HEK293 (cell line): ENCODE measurements around the gene VEGFC.

Source experiments
- CTCF ChIA-PET: fragments of 350-600 bp; formaldehyde crosslinking; extraction: SDS; loops from one replicate; lab custom pipeline; 2021; ENCODE audit warnings: antibody characterized with exemption; lab: Yijun Ruan, JAX
- POLR2A ChIA-PET: fragments of 300-600 bp; formaldehyde crosslinking; extraction: SDS; loops from one replicate; lab custom pipeline; 2020; ENCODE audit warnings: antibody characterized with exemption, inconsistent platforms; lab: Yijun Ruan, JAX
- H3K27ac ChIP-seq: fragments of 200-500 bp; sonication (Bioruptor generic); 2 replicates; pipeline ENCODE4 v1.5.1; 2014; ENCODE audit warnings: low read depth, low read length, control low read depth, inconsistent platforms; ENCODE audit errors: extremely low read depth
- H3K36me3 ChIP-seq, 2 experiments: fragments of 200-500 bp in 1 of 2; sonication (Bioruptor generic) in 1 of 2; 1 replicate in 1 of 2; 2 replicates in 1 of 2; pipeline ENCODE4 v1.5.1; 2014 to 2017; ENCODE audit warnings: inconsistent platforms in 2 of 2, low read length in 2 of 2; ENCODE audit not compliant: control insufficient read depth in 2 of 2, insufficient read depth in 1 of 2
- H3K4me1 ChIP-seq: fragments of 200-500 bp; sonication (Bioruptor generic); 2 replicates; pipeline ENCODE4 v1.5.1; 2014; ENCODE audit warnings: mild to moderate bottlenecking, low read length, inconsistent platforms; ENCODE audit not compliant: control insufficient read depth, insufficient read depth
- H3K4me3 ChIP-seq: 2 replicates; pipeline ENCODE4 v1.5.1; 2011; ENCODE audit warnings: low read depth, mild to moderate bottlenecking, control low read depth, low read length, moderate library complexity
- H3K9me3 ChIP-seq: fragments of 200-500 bp; sonication (Bioruptor generic); 2 replicates; pipeline ENCODE4 v1.5.1; 2014; ENCODE audit warnings: low read depth, low read length, inconsistent platforms; ENCODE audit not compliant: control insufficient read depth, insufficient read depth
- GLIS1 ChIP-seq: fragments of 450-650 bp; formaldehyde crosslinking; IDR thresholded peaks from 2 replicates; pipeline ENCODE4 v1.5.1; 2016; ENCODE audit warnings: missing biosample characterization, missing genetic modification characterization
- KLF10 ChIP-seq: fragments of 450-650 bp; IDR thresholded peaks from 2 replicates; pipeline ENCODE4 v1.5.1; 2018; ENCODE audit warnings: missing biosample characterization, mild to moderate bottlenecking, missing genetic modification characterization
- OSR2 ChIP-seq: fragments of 450-650 bp; formaldehyde crosslinking; IDR thresholded peaks from 2 replicates; pipeline ENCODE4 v1.5.1; 2016; ENCODE audit warnings: missing biosample characterization, missing genetic modification characterization
- ZBTB21 ChIP-seq: fragments of 450-650 bp; formaldehyde crosslinking; IDR thresholded peaks from 2 replicates; pipeline ENCODE4 v1.5.1; 2017; ENCODE audit warnings: missing biosample characterization, missing genetic modification characterization
- ZNF140 ChIP-seq: fragments of 450-650 bp; formaldehyde crosslinking; IDR thresholded peaks from 2 replicates; pipeline ENCODE4 v1.5.1; 2016; ENCODE audit warnings: missing biosample characterization, missing genetic modification characterization
- ZNF16 ChIP-seq: fragments of 450-650 bp; formaldehyde crosslinking; IDR thresholded peaks from 2 replicates; pipeline ENCODE4 v1.5.1; 2016; ENCODE audit warnings: low read depth, missing biosample characterization, missing genetic modification characterization
- ZNF302 ChIP-seq: fragments of 450-650 bp; formaldehyde crosslinking; IDR thresholded peaks from 2 replicates; pipeline ENCODE4 v1.5.1; 2016; ENCODE audit warnings: missing biosample characterization, missing genetic modification characterization, low read depth
- ZNF529 ChIP-seq: fragments of 450-650 bp; formaldehyde crosslinking; IDR thresholded peaks from 2 replicates; pipeline ENCODE4 v1.5.1; 2017; ENCODE audit warnings: missing genetic modification characterization, missing biosample characterization; ENCODE audit not compliant: insufficient replicate concordance
- ZNF571 ChIP-seq: fragments of 450-650 bp; formaldehyde crosslinking; IDR thresholded peaks from 2 replicates; pipeline ENCODE4 v1.5.0; 2017; ENCODE audit warnings: missing biosample characterization, missing genetic modification characterization
- ZNF701 ChIP-seq: fragments of 450-650 bp; formaldehyde crosslinking; IDR thresholded peaks from 2 replicates; pipeline ENCODE4 v1.5.1; 2016; ENCODE audit warnings: missing biosample characterization, missing genetic modification characterization
- ZNF707 ChIP-seq: fragments of 450-650 bp; formaldehyde crosslinking; IDR thresholded peaks from 2 replicates; pipeline ENCODE4 v1.5.1; 2016; ENCODE audit warnings: missing biosample characterization, missing genetic modification characterization
- ZSCAN23 ChIP-seq: fragments of 450-650 bp; formaldehyde crosslinking; IDR thresholded peaks from 2 replicates; pipeline ENCODE4 v1.5.1; 2016; ENCODE audit warnings: missing biosample characterization, missing genetic modification characterization
- TF ChIP-seq, protein P1 (sequence below): fragments of 450-650 bp; formaldehyde crosslinking; IDR thresholded peaks from 2 replicates; pipeline ENCODE4 v1.5.1; 2016; ENCODE audit warnings: missing biosample characterization, missing genetic modification characterization, borderline replicate concordance
- TF ChIP-seq, protein P2 (sequence below): fragments of 450-650 bp; formaldehyde crosslinking; IDR thresholded peaks from 2 replicates; pipeline ENCODE4 v1.5.1; 2016; ENCODE audit warnings: missing biosample characterization, missing genetic modification characterization
- TF ChIP-seq, protein P3 (sequence below): fragments of 450-650 bp; formaldehyde crosslinking; IDR thresholded peaks from 2 replicates; pipeline ENCODE4 v1.5.1; 2016; ENCODE audit warnings: missing biosample characterization, missing genetic modification characterization
- TF ChIP-seq, protein P4 (sequence below): fragments of 450-650 bp; formaldehyde crosslinking; IDR thresholded peaks from 2 replicates; pipeline ENCODE4 v1.5.0; 2017; ENCODE audit warnings: missing biosample characterization, missing genetic modification characterization, borderline replicate concordance
- TF ChIP-seq, protein P5 (sequence below): fragments of 450-650 bp; formaldehyde crosslinking; conservative IDR thresholded peaks from 2 replicates; pipeline ENCODE4 v1.5.1; 2016; ENCODE audit warnings: low read depth, missing biosample characterization, missing genetic modification characterization

VEGFC gene

DNA sequence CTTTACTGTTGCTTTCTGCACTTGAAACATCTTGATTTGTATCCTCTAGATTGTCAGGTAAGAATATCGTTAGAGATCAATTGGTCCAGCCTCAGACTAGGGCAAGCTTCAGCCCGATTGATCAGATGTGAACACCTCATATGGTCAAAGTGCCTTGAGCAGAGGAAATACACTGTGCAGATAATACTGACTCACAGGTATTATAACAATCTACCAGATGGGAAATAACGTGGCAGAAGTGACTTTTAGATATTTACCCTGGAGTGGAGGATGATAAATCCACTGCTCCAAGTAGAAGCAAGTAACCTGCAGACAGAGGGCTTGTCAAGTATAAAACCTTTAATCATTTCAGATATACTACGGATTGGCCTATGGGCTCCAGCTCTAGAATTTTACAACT is 17.9 kb downstream of the VEGFC start:
- TF ChIP-seq ZNF16 (tag by site-specific recombination) (no peak), ZBTB21 (tag by site-specific recombination) (no peak), GLIS1 (tag by site-specific recombination) (no peak), ZNF140 (tag by site-specific recombination) (no peak), ZSCAN23 (no peak), ZNF302 (tag by site-specific recombination) (no peak), ZNF571 (tag by site-specific recombination) (no peak), ZNF707 (tag by site-specific recombination) (no peak)
- TF ChIP-seq, protein P1, sequence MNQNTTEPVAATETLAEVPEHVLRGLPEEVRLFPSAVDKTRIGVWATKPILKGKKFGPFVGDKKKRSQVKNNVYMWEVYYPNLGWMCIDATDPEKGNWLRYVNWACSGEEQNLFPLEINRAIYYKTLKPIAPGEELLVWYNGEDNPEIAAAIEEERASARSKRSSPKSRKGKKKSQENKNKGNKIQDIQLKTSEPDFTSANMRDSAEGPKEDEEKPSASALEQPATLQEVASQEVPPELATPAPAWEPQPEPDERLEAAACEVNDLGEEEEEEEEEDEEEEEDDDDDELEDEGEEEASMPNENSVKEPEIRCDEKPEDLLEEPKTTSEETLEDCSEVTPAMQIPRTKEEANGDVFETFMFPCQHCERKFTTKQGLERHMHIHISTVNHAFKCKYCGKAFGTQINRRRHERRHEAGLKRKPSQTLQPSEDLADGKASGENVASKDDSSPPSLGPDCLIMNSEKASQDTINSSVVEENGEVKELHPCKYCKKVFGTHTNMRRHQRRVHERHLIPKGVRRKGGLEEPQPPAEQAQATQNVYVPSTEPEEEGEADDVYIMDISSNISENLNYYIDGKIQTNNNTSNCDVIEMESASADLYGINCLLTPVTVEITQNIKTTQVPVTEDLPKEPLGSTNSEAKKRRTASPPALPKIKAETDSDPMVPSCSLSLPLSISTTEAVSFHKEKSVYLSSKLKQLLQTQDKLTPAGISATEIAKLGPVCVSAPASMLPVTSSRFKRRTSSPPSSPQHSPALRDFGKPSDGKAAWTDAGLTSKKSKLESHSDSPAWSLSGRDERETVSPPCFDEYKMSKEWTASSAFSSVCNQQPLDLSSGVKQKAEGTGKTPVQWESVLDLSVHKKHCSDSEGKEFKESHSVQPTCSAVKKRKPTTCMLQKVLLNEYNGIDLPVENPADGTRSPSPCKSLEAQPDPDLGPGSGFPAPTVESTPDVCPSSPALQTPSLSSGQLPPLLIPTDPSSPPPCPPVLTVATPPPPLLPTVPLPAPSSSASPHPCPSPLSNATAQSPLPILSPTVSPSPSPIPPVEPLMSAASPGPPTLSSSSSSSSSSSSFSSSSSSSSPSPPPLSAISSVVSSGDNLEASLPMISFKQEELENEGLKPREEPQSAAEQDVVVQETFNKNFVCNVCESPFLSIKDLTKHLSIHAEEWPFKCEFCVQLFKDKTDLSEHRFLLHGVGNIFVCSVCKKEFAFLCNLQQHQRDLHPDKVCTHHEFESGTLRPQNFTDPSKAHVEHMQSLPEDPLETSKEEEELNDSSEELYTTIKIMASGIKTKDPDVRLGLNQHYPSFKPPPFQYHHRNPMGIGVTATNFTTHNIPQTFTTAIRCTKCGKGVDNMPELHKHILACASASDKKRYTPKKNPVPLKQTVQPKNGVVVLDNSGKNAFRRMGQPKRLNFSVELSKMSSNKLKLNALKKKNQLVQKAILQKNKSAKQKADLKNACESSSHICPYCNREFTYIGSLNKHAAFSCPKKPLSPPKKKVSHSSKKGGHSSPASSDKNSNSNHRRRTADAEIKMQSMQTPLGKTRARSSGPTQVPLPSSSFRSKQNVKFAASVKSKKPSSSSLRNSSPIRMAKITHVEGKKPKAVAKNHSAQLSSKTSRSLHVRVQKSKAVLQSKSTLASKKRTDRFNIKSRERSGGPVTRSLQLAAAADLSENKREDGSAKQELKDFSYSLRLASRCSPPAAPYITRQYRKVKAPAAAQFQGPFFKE (tag by site-specific recombination), result no peak
- TF ChIP-seq, protein P2, sequence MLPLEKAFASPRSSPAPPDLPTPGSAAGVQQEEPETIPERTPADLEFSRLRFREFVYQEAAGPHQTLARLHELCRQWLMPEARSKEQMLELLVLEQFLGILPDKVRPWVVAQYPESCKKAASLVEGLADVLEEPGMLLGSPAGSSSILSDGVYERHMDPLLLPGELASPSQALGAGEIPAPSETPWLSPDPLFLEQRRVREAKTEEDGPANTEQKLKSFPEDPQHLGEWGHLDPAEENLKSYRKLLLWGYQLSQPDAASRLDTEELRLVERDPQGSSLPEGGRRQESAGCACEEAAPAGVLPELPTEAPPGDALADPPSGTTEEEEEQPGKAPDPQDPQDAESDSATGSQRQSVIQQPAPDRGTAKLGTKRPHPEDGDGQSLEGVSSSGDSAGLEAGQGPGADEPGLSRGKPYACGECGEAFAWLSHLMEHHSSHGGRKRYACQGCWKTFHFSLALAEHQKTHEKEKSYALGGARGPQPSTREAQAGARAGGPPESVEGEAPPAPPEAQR (tag by site-specific recombination), result no peak
- TF ChIP-seq, protein P3, sequence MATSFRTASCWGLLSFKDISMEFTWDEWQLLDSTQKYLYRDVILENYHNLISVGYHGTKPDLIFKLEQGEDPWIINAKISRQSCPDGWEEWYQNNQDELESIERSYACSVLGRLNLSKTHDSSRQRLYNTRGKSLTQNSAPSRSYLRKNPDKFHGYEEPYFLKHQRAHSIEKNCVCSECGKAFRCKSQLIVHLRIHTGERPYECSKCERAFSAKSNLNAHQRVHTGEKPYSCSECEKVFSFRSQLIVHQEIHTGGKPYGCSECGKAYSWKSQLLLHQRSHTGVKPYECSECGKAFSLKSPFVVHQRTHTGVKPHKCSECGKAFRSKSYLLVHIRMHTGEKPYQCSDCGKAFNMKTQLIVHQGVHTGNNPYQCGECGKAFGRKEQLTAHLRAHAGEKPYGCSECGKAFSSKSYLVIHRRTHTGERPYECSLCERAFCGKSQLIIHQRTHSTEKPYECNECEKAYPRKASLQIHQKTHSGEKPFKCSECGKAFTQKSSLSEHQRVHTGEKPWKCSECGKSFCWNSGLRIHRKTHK (tag by site-specific recombination), result no peak
- TF ChIP-seq, protein P4, sequence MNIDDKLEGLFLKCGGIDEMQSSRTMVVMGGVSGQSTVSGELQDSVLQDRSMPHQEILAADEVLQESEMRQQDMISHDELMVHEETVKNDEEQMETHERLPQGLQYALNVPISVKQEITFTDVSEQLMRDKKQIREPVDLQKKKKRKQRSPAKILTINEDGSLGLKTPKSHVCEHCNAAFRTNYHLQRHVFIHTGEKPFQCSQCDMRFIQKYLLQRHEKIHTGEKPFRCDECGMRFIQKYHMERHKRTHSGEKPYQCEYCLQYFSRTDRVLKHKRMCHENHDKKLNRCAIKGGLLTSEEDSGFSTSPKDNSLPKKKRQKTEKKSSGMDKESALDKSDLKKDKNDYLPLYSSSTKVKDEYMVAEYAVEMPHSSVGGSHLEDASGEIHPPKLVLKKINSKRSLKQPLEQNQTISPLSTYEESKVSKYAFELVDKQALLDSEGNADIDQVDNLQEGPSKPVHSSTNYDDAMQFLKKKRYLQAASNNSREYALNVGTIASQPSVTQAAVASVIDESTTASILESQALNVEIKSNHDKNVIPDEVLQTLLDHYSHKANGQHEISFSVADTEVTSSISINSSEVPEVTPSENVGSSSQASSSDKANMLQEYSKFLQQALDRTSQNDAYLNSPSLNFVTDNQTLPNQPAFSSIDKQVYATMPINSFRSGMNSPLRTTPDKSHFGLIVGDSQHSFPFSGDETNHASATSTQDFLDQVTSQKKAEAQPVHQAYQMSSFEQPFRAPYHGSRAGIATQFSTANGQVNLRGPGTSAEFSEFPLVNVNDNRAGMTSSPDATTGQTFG (tag by site-specific recombination), result no peak
- H3K4me3 ChIP-seq, result no peak overlapping the region
- POLR2A ChIA-PET, result no interaction called here
- CTCF ChIA-PET, result interaction anchor here (0.6 to 2.4 kb wide), 2 partner anchors 273 to 630 kb away, joined by 3 to 8 read pairs; no protein-coding TSS in a partner anchor
- H3K27ac ChIP-seq, result no peak overlapping the region
- H3K4me1 ChIP-seq, result peaks cover 9% of the 10 kb centered on the region; the same call in 1 of the 2 replicates
- no peaks in the 10 kb centered on the region for H3K36me3 ChIP-seq
- no peaks in the 10 kb centered on the region for H3K9me3 ChIP-seq

DNA sequence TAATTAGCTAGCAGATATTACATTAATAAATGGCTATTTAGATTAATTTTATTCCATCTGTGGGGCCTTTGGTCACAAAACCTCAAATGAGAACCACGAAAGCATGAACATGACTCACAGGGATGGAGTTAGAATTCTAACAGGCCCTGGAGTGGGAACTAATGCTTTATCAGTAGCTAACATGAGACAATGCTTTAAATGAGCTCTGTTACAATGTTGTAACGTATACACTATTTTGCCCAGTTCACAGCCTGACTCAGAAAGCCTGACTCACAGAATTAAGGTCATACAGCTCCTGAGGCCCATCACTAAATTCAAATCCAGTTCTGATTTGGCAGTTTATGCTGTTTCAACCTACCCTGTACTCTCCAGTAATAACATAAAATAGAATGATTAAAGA is 23.2 kb downstream of the VEGFC start:
- ChIA-PET CTCF (no interaction called here), POLR2A (no interaction called here)
- H3K4me1 ChIP-seq, result no peaks in the 10 kb centered on the region
- no peaks in the 10 kb centered on the region for H3K9me3 ChIP-seq
- H3K36me3 ChIP-seq, result no peaks in the 10 kb centered on the region
- no peak overlapping the region for H3K4me3 ChIP-seq
- H3K27ac ChIP-seq, result no peak overlapping the region
- TF ChIP-seq, protein P2 (tag by site-specific recombination), result no peak
- TF ChIP-seq ZNF701 (no peak), KLF10 (tag by site-specific recombination) (no peak), OSR2 (no peak), ZNF529 (tag by site-specific recombination) (no peak)
- TF ChIP-seq, protein P5, sequence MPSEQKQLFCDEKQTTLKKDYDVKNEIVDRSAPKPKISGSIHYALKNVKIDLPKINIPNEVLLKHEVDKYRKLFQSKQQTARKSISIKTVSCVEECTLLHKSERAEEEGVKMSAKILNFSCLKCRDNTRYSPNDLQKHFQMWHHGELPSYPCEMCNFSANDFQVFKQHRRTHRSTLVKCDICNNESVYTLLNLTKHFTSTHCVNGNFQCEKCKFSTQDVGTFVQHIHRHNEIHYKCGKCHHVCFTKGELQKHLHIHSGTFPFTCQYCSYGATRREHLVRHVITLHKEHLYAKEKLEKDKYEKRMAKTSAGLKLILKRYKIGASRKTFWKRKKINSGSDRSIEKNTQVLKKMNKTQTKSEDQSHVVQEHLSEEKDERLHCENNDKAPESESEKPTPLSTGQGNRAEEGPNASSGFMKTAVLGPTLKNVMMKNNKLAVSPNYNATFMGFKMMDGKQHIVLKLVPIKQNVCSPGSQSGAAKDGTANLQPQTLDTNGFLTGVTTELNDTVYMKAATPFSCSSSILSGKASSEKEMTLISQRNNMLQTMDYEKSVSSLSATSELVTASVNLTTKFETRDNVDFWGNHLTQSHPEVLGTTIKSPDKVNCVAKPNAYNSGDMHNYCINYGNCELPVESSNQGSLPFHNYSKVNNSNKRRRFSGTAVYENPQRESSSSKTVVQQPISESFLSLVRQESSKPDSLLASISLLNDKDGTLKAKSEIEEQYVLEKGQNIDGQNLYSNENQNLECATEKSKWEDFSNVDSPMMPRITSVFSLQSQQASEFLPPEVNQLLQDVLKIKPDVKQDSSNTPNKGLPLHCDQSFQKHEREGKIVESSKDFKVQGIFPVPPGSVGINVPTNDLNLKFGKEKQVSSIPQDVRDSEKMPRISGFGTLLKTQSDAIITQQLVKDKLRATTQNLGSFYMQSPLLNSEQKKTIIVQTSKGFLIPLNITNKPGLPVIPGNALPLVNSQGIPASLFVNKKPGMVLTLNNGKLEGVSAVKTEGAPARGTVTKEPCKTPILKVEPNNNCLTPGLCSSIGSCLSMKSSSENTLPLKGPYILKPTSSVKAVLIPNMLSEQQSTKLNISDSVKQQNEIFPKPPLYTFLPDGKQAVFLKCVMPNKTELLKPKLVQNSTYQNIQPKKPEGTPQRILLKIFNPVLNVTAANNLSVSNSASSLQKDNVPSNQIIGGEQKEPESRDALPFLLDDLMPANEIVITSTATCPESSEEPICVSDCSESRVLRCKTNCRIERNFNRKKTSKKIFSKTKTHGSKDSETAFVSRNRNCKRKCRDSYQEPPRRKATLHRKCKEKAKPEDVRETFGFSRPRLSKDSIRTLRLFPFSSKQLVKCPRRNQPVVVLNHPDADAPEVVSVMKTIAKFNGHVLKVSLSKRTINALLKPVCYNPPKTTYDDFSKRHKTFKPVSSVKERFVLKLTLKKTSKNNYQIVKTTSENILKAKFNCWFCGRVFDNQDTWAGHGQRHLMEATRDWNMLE (tag by site-specific recombination), result no peak
